Fibroblast of lung (primary cell): ENCODE results near the gene HAL.

Experiments used
- EZH2 ChIP-seq: IDR thresholded peaks from 2 replicates; pipeline ENCODE4 v1.5.1; 2012; ENCODE audit warnings: low read length, control low read depth, mild to moderate bottlenecking; ENCODE audit errors: missing control alignments
- TF ChIP-seq, protein P1 (sequence below), 2 donors: IDR thresholded peaks in 1 of 2; conservative IDR thresholded peaks in 1 of 2; 1 replicate in 1 of 2; 2 replicates in 1 of 2; pipeline ENCODE4 v1.5.1; 2011 to 2012; ENCODE audit warnings: low read length in 2 of 2, control low read depth in 1 of 2, inconsistent platforms in 1 of 2, low read depth in 1 of 2, mild to moderate bottlenecking in 1 of 2

DNA sequence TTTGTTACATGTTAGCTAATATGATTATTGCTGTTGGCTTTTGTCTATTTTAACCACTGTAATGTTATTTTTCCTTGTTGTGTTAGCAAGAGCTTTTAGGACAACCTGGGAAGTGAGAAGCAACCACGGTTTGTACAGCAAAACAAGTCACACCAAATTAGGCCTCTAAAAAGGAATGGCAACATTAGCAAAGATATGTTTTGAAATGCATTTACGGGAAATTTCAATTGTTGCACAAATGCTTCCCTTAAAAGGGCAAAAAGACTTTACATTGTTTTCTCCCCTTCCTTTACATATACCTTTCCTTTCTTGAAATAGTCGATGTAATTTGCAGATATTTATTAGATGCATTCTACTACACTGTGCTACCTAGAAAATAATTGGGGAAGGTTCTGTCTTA lies 43.4 kb upstream of the HAL start:
- TF ChIP-seq, protein P1, sequence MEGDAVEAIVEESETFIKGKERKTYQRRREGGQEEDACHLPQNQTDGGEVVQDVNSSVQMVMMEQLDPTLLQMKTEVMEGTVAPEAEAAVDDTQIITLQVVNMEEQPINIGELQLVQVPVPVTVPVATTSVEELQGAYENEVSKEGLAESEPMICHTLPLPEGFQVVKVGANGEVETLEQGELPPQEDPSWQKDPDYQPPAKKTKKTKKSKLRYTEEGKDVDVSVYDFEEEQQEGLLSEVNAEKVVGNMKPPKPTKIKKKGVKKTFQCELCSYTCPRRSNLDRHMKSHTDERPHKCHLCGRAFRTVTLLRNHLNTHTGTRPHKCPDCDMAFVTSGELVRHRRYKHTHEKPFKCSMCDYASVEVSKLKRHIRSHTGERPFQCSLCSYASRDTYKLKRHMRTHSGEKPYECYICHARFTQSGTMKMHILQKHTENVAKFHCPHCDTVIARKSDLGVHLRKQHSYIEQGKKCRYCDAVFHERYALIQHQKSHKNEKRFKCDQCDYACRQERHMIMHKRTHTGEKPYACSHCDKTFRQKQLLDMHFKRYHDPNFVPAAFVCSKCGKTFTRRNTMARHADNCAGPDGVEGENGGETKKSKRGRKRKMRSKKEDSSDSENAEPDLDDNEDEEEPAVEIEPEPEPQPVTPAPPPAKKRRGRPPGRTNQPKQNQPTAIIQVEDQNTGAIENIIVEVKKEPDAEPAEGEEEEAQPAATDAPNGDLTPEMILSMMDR (conservative IDR thresholded peaks at IDR 0.05 in 1 of 2, IDR thresholded peaks at IDR 0.05 in 1 of 2; ENCODE audit: low read depth in 1 of 2, low read length in 2 of 2), result no peak
- TF ChIP-seq EZH2, result no peak
